ENCODE measurements around the gene CTTNBP2.

DNA sequence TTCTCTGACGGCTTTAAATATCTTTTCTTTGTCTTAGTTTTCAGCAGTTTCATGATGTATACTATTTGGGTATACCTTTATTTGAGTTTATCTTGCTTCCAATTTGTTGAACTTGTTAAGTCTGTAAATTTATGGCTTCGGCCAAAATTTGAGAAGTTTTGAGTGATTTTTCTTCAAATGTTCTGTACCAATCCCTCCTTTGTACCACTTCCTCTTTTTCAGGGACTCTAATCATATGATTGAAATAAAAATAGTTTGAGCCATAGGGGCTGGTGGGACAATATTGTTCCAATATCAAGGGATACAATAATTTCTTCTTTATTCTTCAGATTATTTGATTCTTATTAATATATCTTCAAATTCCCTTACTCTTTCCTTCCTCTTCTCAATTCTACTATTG, 43.1 kb upstream of the CTTNBP2 start:
- TF ChIP-seq, protein P1, sequence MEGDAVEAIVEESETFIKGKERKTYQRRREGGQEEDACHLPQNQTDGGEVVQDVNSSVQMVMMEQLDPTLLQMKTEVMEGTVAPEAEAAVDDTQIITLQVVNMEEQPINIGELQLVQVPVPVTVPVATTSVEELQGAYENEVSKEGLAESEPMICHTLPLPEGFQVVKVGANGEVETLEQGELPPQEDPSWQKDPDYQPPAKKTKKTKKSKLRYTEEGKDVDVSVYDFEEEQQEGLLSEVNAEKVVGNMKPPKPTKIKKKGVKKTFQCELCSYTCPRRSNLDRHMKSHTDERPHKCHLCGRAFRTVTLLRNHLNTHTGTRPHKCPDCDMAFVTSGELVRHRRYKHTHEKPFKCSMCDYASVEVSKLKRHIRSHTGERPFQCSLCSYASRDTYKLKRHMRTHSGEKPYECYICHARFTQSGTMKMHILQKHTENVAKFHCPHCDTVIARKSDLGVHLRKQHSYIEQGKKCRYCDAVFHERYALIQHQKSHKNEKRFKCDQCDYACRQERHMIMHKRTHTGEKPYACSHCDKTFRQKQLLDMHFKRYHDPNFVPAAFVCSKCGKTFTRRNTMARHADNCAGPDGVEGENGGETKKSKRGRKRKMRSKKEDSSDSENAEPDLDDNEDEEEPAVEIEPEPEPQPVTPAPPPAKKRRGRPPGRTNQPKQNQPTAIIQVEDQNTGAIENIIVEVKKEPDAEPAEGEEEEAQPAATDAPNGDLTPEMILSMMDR (IDR thresholded peaks at IDR 0.05 in 2 of 3, conservative IDR thresholded peaks at IDR 0.05 in 1 of 3; ENCODE audit: control insufficient read depth in 2 of 3, extremely low read depth in 1 of 3, insufficient read depth in 1 of 3, low read depth in 3 of 3, low read length in 3 of 3): no peak
- TF ChIP-seq NRF1 (conservative IDR thresholded peaks at IDR 0.05; ENCODE audit: low read depth, low read length): no peak
- no peak for TF ChIP-seq FOS (IDR thresholded peaks at IDR 0.05; ENCODE audit: borderline replicate concordance, extremely low read depth, insufficient read length)
